PC-3 (cell line): ENCODE data around the gene GATAD2A. TPM values are rescaled to one million over a fixed set of nuclear protein-coding genes. Genes with fewer than 3 reads are reported as not detected.
"Not testable (repeated sequence)": the region's sequence is repeated elsewhere in the genome, so short reads cannot be mapped to it uniquely, and the experiment has no call there.

Source experiments
- ATAC-seq: fragments of 200-7000 bp; cut with Tn5 transposase; 2 replicates; pipeline ENCODE4 v1.9.1; 2020; ENCODE audit warnings: mild to moderate bottlenecking, moderate library complexity
- BruUV-seq: library from RNA; stranded (reverse); fragments of 400-500 nt; replicated peaks from 2 replicates; lab custom pipeline; 2021; lab: Mats Ljungman, UMichigan
- CTCF ChIA-PET: fragments of 300-600 bp; sonication (Branson Sonifier 250); formaldehyde crosslinking; loops from one replicate; lab custom pipeline; 2022; ENCODE audit warnings: antibody characterized with exemption; lab: Charles Lee
- POLR2A ChIA-PET: fragments of 300-600 bp; sonication (Branson Sonifier 250); formaldehyde crosslinking; loops from one replicate; lab custom pipeline; 2022; ENCODE audit warnings: antibody characterized with exemption; ENCODE audit not compliant: unreplicated experiment; lab: Charles Lee
- DNase-seq: peaks from one replicate; pipeline ENCODE4 v3.0.0-alpha.2; 2015
- H2AFZ ChIP-seq: fragments of 300-600 bp; sonication (generic); 2 replicates; pipeline ENCODE4 v1.6.0; 2016; ENCODE audit warnings: antibody characterized with exemption, low read length
- H3F3A ChIP-seq: fragments of 300-600 bp; sonication (generic); one replicate; pipeline ENCODE4 v1.6.0; 2017; ENCODE audit warnings: antibody characterized with exemption, low read length, control low read depth, mild to moderate bottlenecking; ENCODE audit not compliant: unreplicated experiment
- H3K27ac ChIP-seq: fragments of 300-600 bp; sonication (generic); 2 replicates; pipeline ENCODE4 v1.5.1; 2016; ENCODE audit warnings: mild to moderate bottlenecking, low read length
- H3K27me3 ChIP-seq: fragments of 300-600 bp; sonication (generic); 2 replicates; pipeline ENCODE4 v1.6.1; 2016; ENCODE audit warnings: low read length, mixed read lengths
- H3K36me3 ChIP-seq: fragments of 300-600 bp; sonication (generic); 2 replicates; pipeline ENCODE4 v1.6.1; 2016; ENCODE audit warnings: low read depth, mixed run types, low read length, mixed read lengths
- H3K4me1 ChIP-seq: fragments of 300-600 bp; sonication (generic); 2 replicates; pipeline ENCODE4 v1.5.1; 2016; ENCODE audit warnings: low read length; ENCODE audit not compliant: insufficient read depth
- H3K4me2 ChIP-seq: fragments of 300-600 bp; sonication (generic); 2 replicates; pipeline ENCODE4 v1.6.0; 2016; ENCODE audit warnings: low read length
- H3K4me3 ChIP-seq: fragments of 300-600 bp; sonication (generic); 2 replicates; pipeline ENCODE4 v1.5.1; 2016; ENCODE audit warnings: mild to moderate bottlenecking, low read length, mixed read lengths
- H3K79me2 ChIP-seq: fragments of 300-600 bp; sonication (generic); 2 replicates; pipeline ENCODE4 v1.6.1; 2017; ENCODE audit warnings: low read length, mixed read lengths
- H3K9ac ChIP-seq: fragments of 300-600 bp; sonication (generic); 2 replicates; pipeline ENCODE4 v1.6.0; 2016; ENCODE audit warnings: mild to moderate bottlenecking, low read length
- H3K9me2 ChIP-seq: fragments of 300-600 bp; sonication (generic); replicated peaks from 2 replicates; pipeline ENCODE4 v1.6.1; 2016; ENCODE audit warnings: mixed run types, low read length, mixed read lengths
- H3K9me3 ChIP-seq: fragments of 300-600 bp; sonication (generic); 2 replicates; pipeline ENCODE4 v1.6.1; 2016; ENCODE audit warnings: low read length, mixed read lengths
- H4K20me1 ChIP-seq: fragments of 300-600 bp; sonication (generic); 2 replicates; pipeline ENCODE4 v1.6.1; 2016; ENCODE audit warnings: low read length, mixed read lengths
- EZH2 ChIP-seq: fragments of 300-600 bp; sonication (generic); IDR thresholded peaks from one replicate; pipeline ENCODE4 v1.6.1; 2017; ENCODE audit warnings: antibody characterized with exemption, mild to moderate bottlenecking, low read length; ENCODE audit not compliant: unreplicated experiment
- EZH2phosphoT487 ChIP-seq: fragments of 300-600 bp; sonication (generic); IDR thresholded peaks from 2 replicates; pipeline ENCODE4 v1.6.1; 2018; ENCODE audit warnings: mild to moderate bottlenecking, antibody characterized with exemption, low read length, borderline replicate concordance
- intact Hi-C: fragments of 100-400 bp; cut with micrococcal nuclease; formaldehyde crosslinking; loops from 2 replicates; pipeline ENCODE4 v1.9.0; 2023
- total RNA-seq: library from RNA; depleted of rRNA; stranded (reverse); fragments of >200 nt; gene quantifications from 2 replicates; pipeline ENCODE4 v1.2.3, GENCODE V29; 2014
- TF ChIP-seq, protein P1 (sequence below): fragments of 300-600 bp; sonication (generic); conservative IDR thresholded peaks from 2 replicates; pipeline ENCODE4 v1.5.1; 2017; ENCODE audit warnings: antibody characterized with exemption, low read depth, mild to moderate bottlenecking, low read length

GATAD2A gene
- total RNA-seq, 1 experiment from 2014 or later: 104 TPM

DNA sequence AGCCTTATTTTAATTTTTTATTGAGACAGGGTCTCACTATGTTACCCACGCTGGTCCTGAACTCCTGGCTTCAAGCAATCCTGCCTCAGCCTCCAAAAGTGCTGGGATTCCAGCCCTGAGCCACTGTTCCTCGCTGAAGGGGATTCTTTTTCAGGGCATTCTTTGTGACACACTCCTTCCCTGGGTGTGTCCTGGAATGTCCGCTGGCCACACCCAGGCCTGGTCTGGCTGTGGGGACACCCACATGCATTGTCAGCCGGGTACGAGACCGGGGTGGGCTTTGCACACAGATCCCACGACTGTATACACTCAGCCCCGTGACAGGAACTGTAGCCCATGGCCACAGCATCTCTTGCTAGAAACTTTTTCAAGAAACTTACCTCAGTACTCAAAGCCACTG, 34.4 kb upstream of the GATAD2A start:
- Histone ChIP-seq H3K36me3 (no peaks in the 10 kb centered on the region), H2AFZ (peak overlapping the region; percentile 67), H3K4me2 (peak overlapping the region; percentile 23), H3K79me2 (no peaks in the 10 kb centered on the region), H3K4me1 (peaks cover 21% of the 10 kb centered on the region), H3K9me2 (no peaks in the 10 kb centered on the region), H3K9ac (peak overlapping the region; percentile 30), H3K27me3 (no peaks in the 10 kb centered on the region), H3F3A (peaks cover 5% of the 10 kb centered on the region), H3K9me3 (no peaks in the 10 kb centered on the region), H3K27ac (peak overlapping the region; percentile 52), H4K20me1 (no peaks in the 10 kb centered on the region), H3K4me3 (no peak overlapping the region)
- ATAC-seq (peak; percentile 74), DNase-seq (peak; percentile 82)
- CTCF ChIA-PET: no interaction called here
- BruUV-seq: no TSS peak
- TF ChIP-seq, protein P1, sequence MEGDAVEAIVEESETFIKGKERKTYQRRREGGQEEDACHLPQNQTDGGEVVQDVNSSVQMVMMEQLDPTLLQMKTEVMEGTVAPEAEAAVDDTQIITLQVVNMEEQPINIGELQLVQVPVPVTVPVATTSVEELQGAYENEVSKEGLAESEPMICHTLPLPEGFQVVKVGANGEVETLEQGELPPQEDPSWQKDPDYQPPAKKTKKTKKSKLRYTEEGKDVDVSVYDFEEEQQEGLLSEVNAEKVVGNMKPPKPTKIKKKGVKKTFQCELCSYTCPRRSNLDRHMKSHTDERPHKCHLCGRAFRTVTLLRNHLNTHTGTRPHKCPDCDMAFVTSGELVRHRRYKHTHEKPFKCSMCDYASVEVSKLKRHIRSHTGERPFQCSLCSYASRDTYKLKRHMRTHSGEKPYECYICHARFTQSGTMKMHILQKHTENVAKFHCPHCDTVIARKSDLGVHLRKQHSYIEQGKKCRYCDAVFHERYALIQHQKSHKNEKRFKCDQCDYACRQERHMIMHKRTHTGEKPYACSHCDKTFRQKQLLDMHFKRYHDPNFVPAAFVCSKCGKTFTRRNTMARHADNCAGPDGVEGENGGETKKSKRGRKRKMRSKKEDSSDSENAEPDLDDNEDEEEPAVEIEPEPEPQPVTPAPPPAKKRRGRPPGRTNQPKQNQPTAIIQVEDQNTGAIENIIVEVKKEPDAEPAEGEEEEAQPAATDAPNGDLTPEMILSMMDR: no peak
- no peak for TF ChIP-seq EZH2phosphoT487
- TF ChIP-seq EZH2: no peak
- POLR2A ChIA-PET: no interaction called here
- intact Hi-C loops: no loop called here

DNA sequence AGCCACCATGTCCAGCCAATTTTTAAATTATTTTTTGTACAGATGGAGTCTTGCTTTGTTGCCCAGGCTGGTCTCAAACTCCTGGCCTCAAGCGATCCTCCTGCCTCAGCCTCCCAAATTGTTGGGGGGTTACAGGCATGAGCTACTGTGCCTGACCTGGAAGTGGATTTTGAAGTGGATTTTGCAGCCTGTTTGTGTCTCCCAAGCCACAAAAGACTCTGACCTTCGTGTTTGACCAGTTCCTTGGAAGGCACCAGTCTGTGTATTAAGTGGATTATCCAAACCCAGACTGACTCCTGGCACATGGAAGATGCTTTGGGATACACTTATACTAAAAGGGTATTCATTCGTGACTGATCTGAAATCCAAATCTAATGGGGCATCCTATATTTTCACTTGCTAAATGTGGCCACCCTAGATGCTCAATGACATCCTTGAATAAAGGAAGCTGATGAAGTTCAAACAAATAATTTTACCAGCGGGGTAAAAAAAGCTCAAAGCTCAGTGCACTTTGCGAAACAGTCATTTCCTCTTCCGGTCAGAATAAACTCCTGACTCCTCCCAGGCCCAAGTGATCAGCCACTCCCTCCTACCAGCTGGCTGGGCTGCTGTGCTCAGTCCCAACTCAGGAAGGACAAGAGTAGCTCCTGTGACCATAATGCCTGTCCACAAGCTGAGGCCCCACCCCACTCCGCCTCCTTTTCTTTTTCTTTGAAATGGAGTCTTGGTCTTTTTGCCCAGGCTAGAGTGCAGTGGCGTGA, 32.6 kb upstream of the GATAD2A start:
- Histone ChIP-seq H3F3A (peaks cover 5% of the 10 kb centered on the region), H3K9me3 (no peaks in the 10 kb centered on the region), H3K4me2 (peak overlapping the region; percentile 36), H3K27me3 (no peaks in the 10 kb centered on the region), H2AFZ (peak overlapping the region; percentile 66), H3K9me2 (no peaks in the 10 kb centered on the region), H3K36me3 (no peaks in the 10 kb centered on the region), H3K27ac (peak overlapping the region; percentile 48), H3K79me2 (no peaks in the 10 kb centered on the region), H4K20me1 (no peaks in the 10 kb centered on the region), H3K4me3 (no peak overlapping the region), H3K4me1 (peaks cover 22% of the 10 kb centered on the region), H3K9ac (peak overlapping the region; percentile 17; the same call in 1 of the 2 replicates)
- DNase-seq (peak; percentile 78), ATAC-seq (peak; percentile 86)
- BruUV-seq: TSS peak; percentile 85
- CTCF ChIA-PET: interaction anchor here (0.6 to 1.1 kb wide), 3 partner anchors 12 to 118 kb away, joined by 3 read pairs; no protein-coding TSS in a partner anchor
- POLR2A ChIA-PET: interaction anchor here (0.6 to 0.7 kb wide), 3 partner anchors 10 to 31 kb away, joined by 3 to 7 read pairs (median 5); no protein-coding TSS in a partner anchor
- TF ChIP-seq EZH2 (no peak), EZH2phosphoT487 (no peak)
- TF ChIP-seq, protein P1: no peak
- intact Hi-C loops: no loop called here

DNA sequence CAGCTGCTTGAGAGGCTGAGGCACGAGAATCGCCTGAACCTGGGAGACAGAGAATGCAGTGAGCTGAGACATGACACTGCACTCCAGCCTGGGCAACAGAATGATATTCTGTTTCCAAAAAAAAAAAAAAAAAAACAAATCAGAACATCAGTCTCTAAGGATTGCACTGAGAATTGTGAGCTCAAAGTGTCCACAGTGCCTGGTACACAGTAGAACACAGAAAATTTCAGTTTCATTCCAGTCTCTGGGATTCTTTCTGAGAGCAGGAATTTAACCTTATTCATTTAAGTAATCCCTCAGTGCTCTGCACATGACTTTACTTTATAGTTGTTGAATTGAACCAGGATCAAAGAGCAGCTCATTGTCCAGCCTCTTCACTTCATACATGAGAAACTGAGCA, 25.9 kb upstream of the GATAD2A start:
- no peaks in the 10 kb centered on the region for H3K9me3 ChIP-seq
- H3K27me3 ChIP-seq: no peaks in the 10 kb centered on the region
- ChIA-PET POLR2A (interaction anchor here (0.6 kb wide), 1 partner anchor 66 kb away, joined by 4 read pairs; no protein-coding TSS in a partner anchor), CTCF (no interaction called here)
- peaks cover 13% of the 10 kb centered on the region for H3K4me1 ChIP-seq
- no TSS peak for BruUV-seq
- DNase-seq (no peak), ATAC-seq (no peak)
- no peak overlapping the region for H3K4me2 ChIP-seq
- TF ChIP-seq, protein P1: no peak
- no peak for TF ChIP-seq EZH2
- TF ChIP-seq EZH2phosphoT487: no peak
- no peak overlapping the region for H2AFZ ChIP-seq
- intact Hi-C loops: no loop called here
- no peaks in the 10 kb centered on the region for H3K36me3 ChIP-seq
- no peaks in the 10 kb centered on the region for H3K9me2 ChIP-seq
- H3F3A ChIP-seq: peaks cover 5% of the 10 kb centered on the region
- H3K9ac ChIP-seq: no peak overlapping the region
- no peak overlapping the region for H3K27ac ChIP-seq
- no peak overlapping the region for H3K4me3 ChIP-seq
- H3K79me2 ChIP-seq: peaks cover 9% of the 10 kb centered on the region
- H4K20me1 ChIP-seq: no peaks in the 10 kb centered on the region

DNA sequence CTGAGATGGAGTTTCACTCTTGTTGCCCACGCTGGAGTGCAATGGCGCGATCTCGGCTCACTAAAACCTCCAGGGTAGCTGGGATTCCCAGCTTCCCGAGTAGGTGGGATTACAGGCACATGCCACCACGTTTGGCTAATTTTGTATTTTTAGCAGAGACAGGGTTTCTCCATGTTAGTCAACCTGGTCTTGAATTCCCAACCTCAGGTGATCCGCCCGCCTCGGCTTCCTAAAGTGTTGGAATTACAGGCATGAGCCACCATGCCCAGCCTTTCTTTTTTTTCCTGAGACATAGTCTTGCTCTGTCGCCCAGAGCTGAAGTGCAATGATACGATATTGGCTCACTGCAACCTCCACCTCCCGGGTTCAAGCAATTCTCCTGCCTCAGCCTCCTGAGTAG, 25.2 kb upstream of the GATAD2A start:
- not testable (repeated sequence) for H4K20me1 ChIP-seq, ATAC-seq

More for the DNA sequence above, 25.2 kb upstream of the GATAD2A start:
- POLR2A ChIA-PET, H3K27me3 ChIP-seq, H2AFZ ChIP-seq, H3K9me3 ChIP-seq, H3K9ac ChIP-seq, H3K27ac ChIP-seq, H3K36me3 ChIP-seq, intact Hi-C loops, H3K4me3 ChIP-seq, H3K9me2 ChIP-seq, BruUV-seq, H3F3A ChIP-seq, DNase-seq, H3K4me2 ChIP-seq: not testable (repeated sequence)
- Histone ChIP-seq H3K4me1 (peaks cover 19% of the 10 kb centered on the region), H3K79me2 (peaks cover 13% of the 10 kb centered on the region)
- CTCF ChIA-PET: interaction anchor here (0.7 kb wide), 1 partner anchor 329 kb away, joined by 3 read pairs; no protein-coding TSS in a partner anchor
